Colonic mucosa (tissue), 4 donors: ENCODE measurements around the gene IL1R1. TPM values are rescaled to one million over a fixed set of nuclear protein-coding genes. Genes with fewer than 3 reads are reported as not detected.

Source experiments
- DNase-seq: peaks from one replicate; pipeline ENCODE4 v3.0.0-alpha.2; 2020
- H3K27ac ChIP-seq: fragments of 200-600 bp; one replicate; pipeline ENCODE4 v1.8.0; 2021
- H3K27me3 ChIP-seq: fragments of 200-600 bp; one replicate; pipeline ENCODE4 v1.8.0; 2021
- H3K36me3 ChIP-seq: fragments of 200-600 bp; one replicate; pipeline ENCODE4 v1.8.0; 2021
- H3K4me1 ChIP-seq: fragments of 200-600 bp; one replicate; pipeline ENCODE4 v1.8.0; 2021; ENCODE audit warnings: mild to moderate bottlenecking
- H3K4me3 ChIP-seq: fragments of 200-600 bp; one replicate; pipeline ENCODE4 v1.8.0; 2021
- H3K9ac ChIP-seq, 2 donors: one replicate each; pipeline ENCODE4 v1.7.0; 2013; ENCODE audit warnings: control low read depth in 2 of 2, low read depth in 2 of 2, low read length in 2 of 2
- H3K9me3 ChIP-seq: fragments of 200-600 bp; one replicate; pipeline ENCODE4 v1.8.0; 2021
- intact Hi-C: fragments of 100-400 bp; cut with DNase I; formaldehyde crosslinking; loops from one replicate; pipeline ENCODE4 v1.14.1; 2022
- total RNA-seq, 2 donors: library from RNA; stranded (reverse); fragmentation: NEBNext Ultra II Directional in 1 of 2; extraction: Animal tissue kit (Norgen Biotek cat#: 25700) in 1 of 2; gene quantifications; one replicate each; pipeline ENCODE4 v1.2.1, GENCODE V29; 2021
- TF ChIP-seq, protein P1 (sequence below): fragments of 200-600 bp; IDR thresholded peaks from one replicate; pipeline ENCODE4 v1.8.0; 2022; ENCODE audit warnings: antibody characterized with exemption, mild to moderate bottlenecking
- donor health status: healthy.
- donor health status: DM: no; HTN: no; CAD: no.
- donor health status: DM: no; HTN: no; CAD: no.

Gene IL1R1
- total RNA-seq, 2 donors from 2014 or later: 13.9 to 23.9 TPM

DNA sequence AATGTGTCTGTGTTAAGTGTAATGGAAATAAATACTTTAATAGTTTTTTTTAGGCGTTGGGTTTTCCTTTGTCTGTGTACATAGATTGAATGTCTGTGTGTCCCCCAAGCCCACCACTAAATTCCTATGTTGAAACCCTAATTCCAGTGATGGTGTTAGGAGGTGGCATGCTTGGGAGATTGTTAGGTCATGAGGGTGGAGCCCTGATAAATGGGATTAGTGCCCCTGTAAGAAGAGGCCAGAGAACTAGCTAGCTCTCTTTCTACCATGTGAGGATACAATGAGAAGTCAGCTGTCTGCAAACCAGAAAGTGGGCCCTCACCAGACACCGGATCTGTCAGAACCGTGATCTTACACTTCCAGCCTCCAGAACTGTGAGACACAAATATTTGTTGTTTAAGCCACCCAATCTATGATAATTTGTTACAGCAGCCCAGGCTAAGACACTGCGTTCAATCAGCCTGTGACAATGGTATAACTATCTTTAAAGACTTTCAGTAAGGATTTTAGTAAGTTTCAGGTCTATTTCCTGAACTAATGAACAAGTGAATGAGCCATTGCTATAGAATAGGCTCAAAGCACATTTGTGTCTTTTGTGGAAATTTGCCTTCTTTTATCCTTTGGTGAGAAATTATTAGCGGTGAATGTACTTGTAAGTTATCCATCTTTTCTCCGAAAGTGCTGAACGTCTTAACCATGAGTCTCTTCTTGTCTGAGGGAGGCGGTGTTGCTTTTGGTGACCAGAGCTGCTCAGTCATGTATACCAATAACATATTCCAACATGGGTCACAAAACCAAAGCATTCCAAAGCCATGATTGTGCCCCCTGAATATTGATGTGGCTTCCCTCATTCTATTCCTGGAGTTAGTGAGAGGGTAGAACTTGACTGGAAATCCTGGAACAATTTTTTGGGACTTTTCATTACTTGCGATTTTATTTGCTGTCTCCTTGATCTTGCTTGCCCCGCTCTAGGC is 29.6 kb upstream of the IL1R1 start:
- intact Hi-C loops: no loop called here
- no peaks in the 10 kb centered on the region for H3K36me3 ChIP-seq
- no peaks in the 10 kb centered on the region for H3K9me3 ChIP-seq
- no peaks in the 10 kb centered on the region for H3K27me3 ChIP-seq
- TF ChIP-seq, protein P1, sequence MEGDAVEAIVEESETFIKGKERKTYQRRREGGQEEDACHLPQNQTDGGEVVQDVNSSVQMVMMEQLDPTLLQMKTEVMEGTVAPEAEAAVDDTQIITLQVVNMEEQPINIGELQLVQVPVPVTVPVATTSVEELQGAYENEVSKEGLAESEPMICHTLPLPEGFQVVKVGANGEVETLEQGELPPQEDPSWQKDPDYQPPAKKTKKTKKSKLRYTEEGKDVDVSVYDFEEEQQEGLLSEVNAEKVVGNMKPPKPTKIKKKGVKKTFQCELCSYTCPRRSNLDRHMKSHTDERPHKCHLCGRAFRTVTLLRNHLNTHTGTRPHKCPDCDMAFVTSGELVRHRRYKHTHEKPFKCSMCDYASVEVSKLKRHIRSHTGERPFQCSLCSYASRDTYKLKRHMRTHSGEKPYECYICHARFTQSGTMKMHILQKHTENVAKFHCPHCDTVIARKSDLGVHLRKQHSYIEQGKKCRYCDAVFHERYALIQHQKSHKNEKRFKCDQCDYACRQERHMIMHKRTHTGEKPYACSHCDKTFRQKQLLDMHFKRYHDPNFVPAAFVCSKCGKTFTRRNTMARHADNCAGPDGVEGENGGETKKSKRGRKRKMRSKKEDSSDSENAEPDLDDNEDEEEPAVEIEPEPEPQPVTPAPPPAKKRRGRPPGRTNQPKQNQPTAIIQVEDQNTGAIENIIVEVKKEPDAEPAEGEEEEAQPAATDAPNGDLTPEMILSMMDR: no peak
- H3K27ac ChIP-seq: no peak overlapping the region
- no peaks in the 10 kb centered on the region for H3K4me1 ChIP-seq
- no peak overlapping the region for H3K9ac ChIP-seq
- no peak for DNase-seq
- H3K4me3 ChIP-seq: no peak overlapping the region

DNA sequence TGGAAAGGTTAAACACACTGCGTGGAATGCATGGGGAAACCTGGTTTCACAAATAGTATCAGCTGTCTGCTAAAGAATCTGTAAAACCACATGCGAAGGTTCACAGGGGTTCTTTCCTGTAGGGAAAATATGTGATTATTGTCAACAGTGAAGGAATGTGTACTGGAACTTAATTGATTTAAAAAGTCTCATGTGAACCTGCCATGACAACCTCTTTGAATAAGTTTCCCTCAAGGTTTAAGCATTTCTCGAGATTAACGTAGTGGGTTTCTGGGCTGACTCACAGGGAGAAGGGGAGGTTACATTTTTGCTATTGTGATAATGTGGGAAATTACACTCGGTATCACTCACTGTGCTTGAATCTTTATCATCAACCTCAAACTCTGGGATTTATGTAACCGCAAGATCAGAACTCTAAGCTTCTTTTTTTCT is 28.2 kb upstream of the IL1R1 start:
- intact Hi-C loops: no loop called here
- no peaks in the 10 kb centered on the region for H3K27me3 ChIP-seq
- H3K27ac ChIP-seq: no peak overlapping the region
- DNase-seq: no peak
- no peak overlapping the region for H3K9ac ChIP-seq
- H3K9me3 ChIP-seq: no peaks in the 10 kb centered on the region
- TF ChIP-seq, protein P1: no peak
- no peak overlapping the region for H3K4me3 ChIP-seq
- H3K36me3 ChIP-seq: no peaks in the 10 kb centered on the region
- no peaks in the 10 kb centered on the region for H3K4me1 ChIP-seq

DNA sequence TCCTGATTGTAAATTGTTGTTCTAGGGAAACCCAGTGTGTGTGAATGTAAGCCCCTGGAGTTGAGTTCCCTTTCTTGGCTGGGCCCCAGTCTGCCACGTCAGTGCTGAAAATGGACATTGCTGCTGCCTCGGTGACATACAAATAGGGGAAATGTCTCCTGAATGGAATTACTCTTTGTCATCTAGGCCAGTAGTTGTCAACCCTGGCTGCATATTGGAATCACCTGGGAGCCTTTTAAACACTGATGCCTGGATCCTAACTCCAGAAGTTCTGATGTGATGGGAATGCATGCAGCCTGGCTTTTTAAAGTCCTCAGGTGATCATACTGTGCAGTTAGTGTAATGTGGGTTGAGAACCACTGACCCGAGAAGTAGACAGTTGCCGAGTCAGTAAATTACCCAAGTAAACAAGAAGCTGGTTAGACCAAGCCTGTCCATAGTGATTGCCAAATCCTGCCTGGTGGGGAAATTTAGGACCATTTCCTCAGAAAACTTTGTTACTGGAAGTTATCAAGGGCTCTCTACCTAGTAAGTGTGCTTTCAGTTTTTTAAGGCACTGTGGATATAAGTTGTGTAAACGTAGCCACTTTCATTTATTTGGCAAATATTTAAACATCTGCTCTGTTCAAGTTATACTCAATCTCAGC is 27.6 kb upstream of the IL1R1 start:
- H3K9ac ChIP-seq: no peak overlapping the region
- DNase-seq: no peak
- no peaks in the 10 kb centered on the region for H3K9me3 ChIP-seq
- no peak overlapping the region for H3K4me3 ChIP-seq
- no peaks in the 10 kb centered on the region for H3K4me1 ChIP-seq
- H3K36me3 ChIP-seq: no peaks in the 10 kb centered on the region
- intact Hi-C loops: no loop called here
- no peaks in the 10 kb centered on the region for H3K27me3 ChIP-seq
- TF ChIP-seq, protein P1: no peak
- H3K27ac ChIP-seq: no peak overlapping the region

DNA sequence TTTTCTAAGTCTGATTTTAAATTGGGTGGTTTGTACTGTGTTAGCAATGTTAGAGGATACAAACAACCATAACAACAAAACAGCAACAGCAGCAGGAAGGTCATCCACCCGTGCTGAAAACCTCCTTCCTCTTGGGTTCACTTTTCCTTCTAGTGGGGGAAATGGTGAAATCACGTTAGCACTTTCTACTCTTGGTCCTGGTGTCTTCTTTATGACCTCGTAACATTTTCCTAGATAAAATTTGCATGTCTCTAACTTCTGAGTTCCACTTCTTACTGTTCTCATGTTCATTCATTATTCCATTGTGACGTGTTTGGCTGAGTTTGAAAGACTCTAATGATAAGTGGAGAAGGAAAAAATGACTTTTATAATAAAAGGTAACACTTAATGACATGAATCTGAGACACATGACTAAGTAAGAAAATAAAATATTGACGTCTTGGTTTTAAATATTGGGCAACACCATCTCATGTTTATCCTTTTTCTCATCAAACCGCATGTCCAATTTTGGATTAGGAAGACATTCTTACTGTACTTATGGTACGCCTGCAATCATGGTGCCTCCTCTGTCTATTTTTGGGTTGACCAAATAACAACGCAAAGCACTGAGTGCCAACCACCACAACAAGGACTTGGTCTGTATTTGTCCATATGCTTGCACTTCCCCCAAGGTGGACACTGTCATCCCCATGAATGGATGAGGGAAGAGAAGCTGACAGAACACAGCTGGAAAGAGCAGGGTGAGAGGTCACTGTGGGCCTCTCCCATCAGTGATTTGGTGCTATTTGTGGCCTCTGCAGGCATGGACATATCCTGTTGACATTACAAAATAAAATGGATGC is 25.7 kb upstream of the IL1R1 start:
- no peak overlapping the region for H3K4me3 ChIP-seq
- peaks cover 4% of the 10 kb centered on the region for H3K4me1 ChIP-seq
- H3K27ac ChIP-seq: no peak overlapping the region
- intact Hi-C loops: no loop called here
- H3K9me3 ChIP-seq: no peaks in the 10 kb centered on the region
- DNase-seq: no peak
- no peak overlapping the region for H3K9ac ChIP-seq
- TF ChIP-seq, protein P1: no peak
- H3K27me3 ChIP-seq: no peaks in the 10 kb centered on the region
- no peaks in the 10 kb centered on the region for H3K36me3 ChIP-seq

DNA sequence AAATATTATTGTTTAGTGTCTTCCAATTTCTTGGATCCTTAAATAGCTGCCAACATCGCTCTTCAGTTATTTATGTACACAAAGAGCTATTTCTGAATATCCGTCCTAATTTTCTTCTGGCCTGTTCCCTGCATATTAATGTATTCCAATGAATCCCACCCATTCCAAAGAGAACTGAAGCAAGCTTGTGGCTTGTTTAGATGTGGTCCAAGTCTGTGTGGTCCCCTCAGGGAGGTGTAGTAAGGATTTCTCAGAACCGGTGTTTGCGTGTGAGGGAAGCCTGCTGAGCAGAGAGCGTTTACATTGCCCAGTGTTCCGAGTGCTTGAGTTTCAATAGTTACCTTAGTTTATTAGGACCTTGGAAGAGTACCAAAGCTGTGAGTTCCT is 25.1 kb upstream of the IL1R1 start:
- DNase-seq: no peak
- TF ChIP-seq, protein P1: no peak
- Histone ChIP-seq H3K27me3 (no peaks in the 10 kb centered on the region), H3K4me3 (no peak overlapping the region), H3K4me1 (peaks cover 4% of the 10 kb centered on the region), H3K36me3 (no peaks in the 10 kb centered on the region), H3K9me3 (no peaks in the 10 kb centered on the region), H3K27ac (peak overlapping the region; percentile 11), H3K9ac (no peak overlapping the region)
- intact Hi-C loops: no loop called here
